H9 (cell line): ENCODE data around the gene FAF1. TPM values are rescaled to one million over a fixed set of nuclear protein-coding genes. Genes with fewer than 3 reads are reported as not detected.

Experiments used
- DNase-seq: peaks from one replicate; pipeline ENCODE4 v3.0.0-alpha.2; 2017
- H2AFZ ChIP-seq: one replicate; pipeline ENCODE4 v1.6.1; 2013; ENCODE audit warnings: mild to moderate bottlenecking, low read length, control low read depth, moderate library complexity
- H2AK5ac ChIP-seq: 2 replicates; pipeline ENCODE4 v1.6.1; 2013; ENCODE audit warnings: low read length, control low read depth, mixed read lengths; ENCODE audit not compliant: insufficient read length
- H2BK120ac ChIP-seq: one replicate; pipeline ENCODE4 v1.6.1; 2013; ENCODE audit warnings: low read depth, mild to moderate bottlenecking, low read length, control low read depth, inconsistent platforms; ENCODE audit not compliant: poor library complexity, severe bottlenecking
- H2BK12ac ChIP-seq: 2 replicates; pipeline ENCODE4 v1.6.1; 2013; ENCODE audit warnings: low read length, control low read depth, mixed read lengths, low read depth; ENCODE audit not compliant: insufficient read length
- H2BK15ac ChIP-seq: 2 replicates; pipeline ENCODE4 v1.6.1; 2013; ENCODE audit warnings: low read depth, low read length, control low read depth
- H2BK20ac ChIP-seq: one replicate; pipeline ENCODE4 v1.6.1; 2013; ENCODE audit warnings: low read depth, mild to moderate bottlenecking, low read length, control low read depth, inconsistent platforms; ENCODE audit not compliant: poor library complexity, severe bottlenecking
- H2BK5ac ChIP-seq: 2 replicates; pipeline ENCODE4 v1.6.1; 2013; ENCODE audit warnings: low read length, control low read depth, mixed read lengths; ENCODE audit not compliant: insufficient read length
- H3K14ac ChIP-seq: 2 replicates; pipeline ENCODE4 v1.6.1; 2013; ENCODE audit warnings: low read length, control low read depth; ENCODE audit not compliant: insufficient read depth
- H3K18ac ChIP-seq: 2 replicates; pipeline ENCODE4 v1.6.1; 2013; ENCODE audit warnings: low read depth, mild to moderate bottlenecking, mixed read lengths, low read length, control low read depth; ENCODE audit not compliant: insufficient read length
- H3K23ac ChIP-seq: 2 replicates; pipeline ENCODE4 v1.6.1; 2013; ENCODE audit warnings: low read length, control low read depth, mixed read lengths, low read depth; ENCODE audit not compliant: insufficient read length
- H3K23me2 ChIP-seq: 2 replicates; pipeline ENCODE4 v1.6.1; 2013; ENCODE audit warnings: low read depth, mild to moderate bottlenecking, mixed read lengths, low read length, control low read depth; ENCODE audit not compliant: insufficient read length, poor library complexity, severe bottlenecking
- H3K27ac ChIP-seq: 2 replicates; pipeline ENCODE4 v1.5.1; 2013; ENCODE audit warnings: low read length, control low read depth, mixed read lengths, low read depth; ENCODE audit not compliant: insufficient read length
- H3K27me3 ChIP-seq: 2 replicates; pipeline ENCODE4 v1.6.1; 2013; ENCODE audit warnings: low read length, control low read depth, inconsistent platforms; ENCODE audit not compliant: insufficient read depth
- H3K4ac ChIP-seq: 2 replicates; pipeline ENCODE4 v1.6.1; 2013; ENCODE audit warnings: low read depth, mild to moderate bottlenecking, control low read depth, inconsistent platforms, low read length, moderate library complexity
- H3K4me1 ChIP-seq: 2 replicates; pipeline ENCODE4 v1.6.1; 2013; ENCODE audit warnings: low read length, control low read depth, inconsistent platforms; ENCODE audit not compliant: insufficient read depth
- H3K4me2 ChIP-seq: 2 replicates; pipeline ENCODE4 v1.6.1; 2013; ENCODE audit warnings: low read length, control low read depth, mixed read lengths; ENCODE audit not compliant: insufficient read length, insufficient read depth
- H3K56ac ChIP-seq: 2 replicates; pipeline ENCODE4 v1.6.1; 2013; ENCODE audit warnings: low read depth, mild to moderate bottlenecking, mixed read lengths, low read length, control low read depth; ENCODE audit not compliant: insufficient read length
- H3K79me1 ChIP-seq: 2 replicates; pipeline ENCODE4 v1.6.1; 2013; ENCODE audit warnings: low read depth, mild to moderate bottlenecking, moderate library complexity, low read length, control low read depth, inconsistent platforms; ENCODE audit not compliant: insufficient read depth, poor library complexity, severe bottlenecking
- H3K79me2 ChIP-seq: 2 replicates; pipeline ENCODE4 v1.6.1; 2013; ENCODE audit warnings: low read length, control low read depth, inconsistent platforms; ENCODE audit not compliant: insufficient read depth
- H3K9ac ChIP-seq: 2 replicates; pipeline ENCODE4 v1.6.1; 2013; ENCODE audit warnings: low read length, control low read depth, mixed read lengths; ENCODE audit not compliant: insufficient read length; ENCODE audit errors: extremely low read depth
- H3K9me3 ChIP-seq: one replicate; pipeline ENCODE4 v1.6.1; 2013; ENCODE audit warnings: low read depth, low read length, inconsistent platforms; ENCODE audit not compliant: control insufficient read depth
- H3T11ph ChIP-seq: one replicate; pipeline ENCODE4 v1.6.1; 2013; ENCODE audit warnings: mild to moderate bottlenecking, low read length, control low read depth, inconsistent platforms
- H4K20me1 ChIP-seq: one replicate; pipeline ENCODE4 v1.6.1; 2013; ENCODE audit not compliant: control insufficient read depth, insufficient read length, insufficient read depth
- H4K5ac ChIP-seq: 2 replicates; pipeline ENCODE4 v1.6.1; 2013; ENCODE audit warnings: low read depth, mild to moderate bottlenecking, mixed read lengths, low read length, control low read depth; ENCODE audit not compliant: insufficient read length
- H4K8ac ChIP-seq: replicated peaks from 2 replicates; pipeline ENCODE4 v1.6.1; 2013; ENCODE audit warnings: low read length, control low read depth, mixed read lengths, low read depth; ENCODE audit not compliant: insufficient read length
- H4K91ac ChIP-seq: 2 replicates; pipeline ENCODE4 v1.6.1; 2013; ENCODE audit warnings: low read depth, mild to moderate bottlenecking, moderate library complexity, mixed read lengths, low read length, control low read depth; ENCODE audit not compliant: insufficient read length
- H3K27ac Mint-ChIP-seq, 3 experiments: 2 replicates in 2 of 3; 3 replicates in 1 of 3; pipeline ENCODE4 v1.8.0; 2020 to 2021; ENCODE audit warnings: mixed read lengths in 3 of 3, mild to moderate bottlenecking in 1 of 3, moderate library complexity in 1 of 3
- H3K27me3 Mint-ChIP-seq: 2 replicates; pipeline ENCODE4 v1.8.0; 2021; ENCODE audit warnings: low read depth, mild to moderate bottlenecking, moderate library complexity, mixed read lengths
- H3K36me3 Mint-ChIP-seq, 3 experiments: 2 replicates in 2 of 3; 3 replicates in 1 of 3; pipeline ENCODE4 v1.8.0; 2020 to 2021; ENCODE audit warnings: low read depth in 3 of 3, mixed read lengths in 3 of 3; ENCODE audit not compliant: insufficient read depth in 1 of 3
- H3K4me1 Mint-ChIP-seq, 2 experiments: 2 replicates each; pipeline ENCODE4 v1.8.0; 2020; ENCODE audit warnings: mixed read lengths in 2 of 2
- H3K4me3 Mint-ChIP-seq, 2 experiments: 2 replicates in 1 of 2; 3 replicates in 1 of 2; pipeline ENCODE4 v1.8.0; 2020 to 2021; ENCODE audit warnings: mild to moderate bottlenecking in 2 of 2, mixed read lengths in 2 of 2, moderate library complexity in 1 of 2
- H3K9me3 Mint-ChIP-seq, 2 experiments: 2 replicates in 1 of 2; 3 replicates in 1 of 2; pipeline ENCODE4 v1.8.0; 2020; ENCODE audit warnings: mild to moderate bottlenecking in 2 of 2, mixed read lengths in 2 of 2, moderate library complexity in 1 of 2
- WGBS: extraction: QIAGEN DNeasy Blood & Tissue Kit; methylation state at CpG from one replicate; pipeline ENCODE4 v1.1.7; 2013; ENCODE audit warnings: missing lambda C conversion rate, low lambda C conversion rate, mixed read lengths; ENCODE audit not compliant: insufficient read length; ENCODE audit errors: extremely low coverage; 5-methylcytosine and 5-hydroxymethylcytosine counted together
- total RNA-seq: library from RNA; stranded (reverse); gene quantifications from 2 replicates; pipeline ENCODE4 v1.2.1, GENCODE V29; 2021
- TF ChIP-seq, protein P1 (sequence below): fragments of 200-600 bp; sonication (generic); conservative IDR thresholded peaks from 3 replicates; pipeline ENCODE4 v1.8.0; 2021; ENCODE audit warnings: antibody characterized with exemption, mild to moderate bottlenecking

FAF1 gene
- total RNA-seq, 1 experiment from 2014 or later, result 60.8 TPM

DNA sequence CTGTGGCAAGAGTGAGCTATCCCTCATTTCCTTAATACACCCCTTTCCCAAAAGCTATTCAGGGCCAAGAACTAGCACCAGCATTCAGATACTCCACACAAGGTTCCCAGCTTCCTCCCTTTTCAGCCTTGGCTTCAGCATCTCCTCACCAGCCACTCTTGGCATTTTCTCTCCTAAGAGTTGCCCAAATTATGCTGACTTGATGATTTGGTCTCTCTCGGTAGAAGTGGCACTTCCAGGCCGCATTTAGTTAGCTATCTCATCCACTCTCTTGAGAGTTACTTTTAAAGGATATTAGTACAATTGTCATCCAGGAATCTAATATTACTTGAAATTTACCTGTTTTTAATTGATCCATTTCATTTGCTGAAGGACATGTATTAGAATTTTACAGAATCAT, 337.8 kb downstream of the FAF1 start:
- H3K36me3 Mint-ChIP-seq, result peaks cover 0 to 4% (median 4%) of the 10 kb centered on the region in 3 experiments; a peak in 4 of 7 replicates
- H3T11ph ChIP-seq, result no peak overlapping the region
- DNase-seq, result no peak

More for the DNA sequence above, 337.8 kb downstream of the FAF1 start:
- Histone ChIP-seq H3K18ac (no peak overlapping the region), H3K14ac (no peak overlapping the region), H3K79me1 (no peaks in the 10 kb centered on the region), H3K9ac (no peak overlapping the region), H3K23me2 (no peaks in the 10 kb centered on the region), H4K5ac (no peak overlapping the region), H3K27me3 (no peaks in the 10 kb centered on the region), H4K8ac (no peak overlapping the region), H3K4me2 (no peak overlapping the region), H2BK5ac (no peak overlapping the region), H2BK15ac (no peak overlapping the region), H2BK12ac (no peak overlapping the region), H2AK5ac (no peak overlapping the region), H3K23ac (no peak overlapping the region), H2BK120ac (no peak overlapping the region), H4K91ac (no peak overlapping the region), H2BK20ac (no peak overlapping the region), H3K4me1 (peaks cover 4% of the 10 kb centered on the region; the same call in 1 of the 2 replicates), H2AFZ (no peak overlapping the region), H3K79me2 (no peaks in the 10 kb centered on the region), H3K4ac (no peak overlapping the region), H3K27ac (no peak overlapping the region), H4K20me1 (no peaks in the 10 kb centered on the region), H3K9me3 (no peaks in the 10 kb centered on the region), H3K56ac (no peak overlapping the region)
- H3K4me3 Mint-ChIP-seq, result no peak overlapping the region; a peak in 1 of 5 replicates
- TF ChIP-seq, protein P1, sequence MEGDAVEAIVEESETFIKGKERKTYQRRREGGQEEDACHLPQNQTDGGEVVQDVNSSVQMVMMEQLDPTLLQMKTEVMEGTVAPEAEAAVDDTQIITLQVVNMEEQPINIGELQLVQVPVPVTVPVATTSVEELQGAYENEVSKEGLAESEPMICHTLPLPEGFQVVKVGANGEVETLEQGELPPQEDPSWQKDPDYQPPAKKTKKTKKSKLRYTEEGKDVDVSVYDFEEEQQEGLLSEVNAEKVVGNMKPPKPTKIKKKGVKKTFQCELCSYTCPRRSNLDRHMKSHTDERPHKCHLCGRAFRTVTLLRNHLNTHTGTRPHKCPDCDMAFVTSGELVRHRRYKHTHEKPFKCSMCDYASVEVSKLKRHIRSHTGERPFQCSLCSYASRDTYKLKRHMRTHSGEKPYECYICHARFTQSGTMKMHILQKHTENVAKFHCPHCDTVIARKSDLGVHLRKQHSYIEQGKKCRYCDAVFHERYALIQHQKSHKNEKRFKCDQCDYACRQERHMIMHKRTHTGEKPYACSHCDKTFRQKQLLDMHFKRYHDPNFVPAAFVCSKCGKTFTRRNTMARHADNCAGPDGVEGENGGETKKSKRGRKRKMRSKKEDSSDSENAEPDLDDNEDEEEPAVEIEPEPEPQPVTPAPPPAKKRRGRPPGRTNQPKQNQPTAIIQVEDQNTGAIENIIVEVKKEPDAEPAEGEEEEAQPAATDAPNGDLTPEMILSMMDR, result no peak
- H3K27ac Mint-ChIP-seq, result peak overlapping the region in 1 of 3 experiments; percentile 54; a peak in 2 of 7 replicates
- H3K4me1 Mint-ChIP-seq, result peaks cover 5 to 7% of the 10 kb centered on the region in 2 experiments
- peaks cover 0 to 3% of the 10 kb centered on the region in 2 experiments; a peak in 2 of 5 replicates for H3K9me3 Mint-ChIP-seq
- H3K27me3 Mint-ChIP-seq, result no peaks in the 10 kb centered on the region
- WGBS, result no CpG with 5 or more reads among the region's 2 CpGs
